ENCODE data around the gene MYCBP. TPM values are rescaled to one million over a fixed set of nuclear protein-coding genes. Genes with fewer than 3 reads are reported as not detected.
"Not testable (repeated sequence)": the region's sequence is repeated elsewhere in the genome, so short reads cannot be mapped to it uniquely, and the experiment has no call there.

Gene MYCBP
- total RNA-seq, 1 donor from 2014 or later: 15.8 TPM

GRCh38 chr1:38848071-38848470 is 25.1 kb downstream of the MYCBP start:
- no peak for TF ChIP-seq CTCF (IDR thresholded peaks at IDR 0.05; ENCODE audit: insufficient read depth, low read length, severe bottlenecking)
- no peak for FAIRE-seq
- no peak for DNase-seq (ENCODE audit: low read depth)
- Histone ChIP-seq H3K4me3 (ENCODE audit: low read depth, low read length) (no peak overlapping the region), H3K27me3 (ENCODE audit: control insufficient read depth, insufficient read depth, low read length) (no peaks in the 10 kb centered on the region), H3K36me3 (ENCODE audit: control insufficient read depth, insufficient read depth, low read length) (peaks cover 6% of the 10 kb centered on the region)

- Histone ChIP-seq H3K4me3 (ENCODE audit: low read depth, low read length) (no peak overlapping the region), H3K36me3 (ENCODE audit: control insufficient read depth, insufficient read depth, low read length) (peaks cover 5% of the 10 kb centered on the region), H3K27me3 (ENCODE audit: control insufficient read depth, insufficient read depth, low read length) (no peaks in the 10 kb centered on the region)
- DNase-seq (ENCODE audit: low read depth) (no peak), FAIRE-seq (no peak)
- TF ChIP-seq CTCF (IDR thresholded peaks at IDR 0.05; ENCODE audit: insufficient read depth, low read length, severe bottlenecking): no peak
Measured at GRCh38 chr1:38846210-38846609, 26.9 kb downstream of the MYCBP start.

GRCh38 chr1:38845088-38845487 is 28.1 kb downstream of the MYCBP start:
- not testable (repeated sequence) for H3K36me3 ChIP-seq (ENCODE audit: control insufficient read depth, insufficient read depth, low read length); H3K27me3 ChIP-seq (ENCODE audit: control insufficient read depth, insufficient read depth, low read length); FAIRE-seq; DNase-seq (ENCODE audit: low read depth); H3K4me3 ChIP-seq (ENCODE audit: low read depth, low read length)

GRCh38 chr1:38840281-38840680 is 32.9 kb downstream of the MYCBP start:
- H3K4me3 ChIP-seq (ENCODE audit: low read depth, low read length): no peak overlapping the region
- no peak for FAIRE-seq
- TF ChIP-seq CTCF (IDR thresholded peaks at IDR 0.05; ENCODE audit: insufficient read depth, low read length, severe bottlenecking): no peak
- DNase-seq (ENCODE audit: low read depth): no peak
- peaks cover 4% of the 10 kb centered on the region for H3K36me3 ChIP-seq (ENCODE audit: control insufficient read depth, insufficient read depth, low read length)
- H3K27me3 ChIP-seq (ENCODE audit: control insufficient read depth, insufficient read depth, low read length): no peaks in the 10 kb centered on the region

GRCh38 chr1:38839363-38839762 is 33.8 kb downstream of the MYCBP start:
- no peaks in the 10 kb centered on the region for H3K27me3 ChIP-seq (ENCODE audit: control insufficient read depth, insufficient read depth, low read length)
- FAIRE-seq: no peak
- no peak for DNase-seq (ENCODE audit: low read depth)
- H3K4me3 ChIP-seq (ENCODE audit: low read depth, low read length): no peak overlapping the region
- no peak for TF ChIP-seq CTCF (IDR thresholded peaks at IDR 0.05; ENCODE audit: insufficient read depth, low read length, severe bottlenecking)
- peaks cover 4% of the 10 kb centered on the region for H3K36me3 ChIP-seq (ENCODE audit: control insufficient read depth, insufficient read depth, low read length)

- not testable (repeated sequence) for DNase-seq (ENCODE audit: low read depth); FAIRE-seq; H3K4me3 ChIP-seq (ENCODE audit: low read depth, low read length); H3K27me3 ChIP-seq (ENCODE audit: control insufficient read depth, insufficient read depth, low read length); H3K36me3 ChIP-seq (ENCODE audit: control insufficient read depth, insufficient read depth, low read length)
Measured at GRCh38 chr1:38836316-38836715, 36.8 kb downstream of the MYCBP start.

- Histone ChIP-seq H3K4me3 (ENCODE audit: low read depth, low read length) (no peak overlapping the region), H3K27me3 (ENCODE audit: control insufficient read depth, insufficient read depth, low read length) (peaks cover 3% of the 10 kb centered on the region), H3K36me3 (ENCODE audit: control insufficient read depth, insufficient read depth, low read length) (peaks cover 4% of the 10 kb centered on the region)
- FAIRE-seq (peak; percentile 98), DNase-seq (ENCODE audit: low read depth) (peak; percentile 81)
- TF ChIP-seq CTCF (IDR thresholded peaks at IDR 0.05; ENCODE audit: insufficient read depth, low read length, severe bottlenecking): peak; percentile 73
Measured at GRCh38 chr1:38834937-38835827, 38.0 kb downstream of the MYCBP start.
